ENCODE data around the gene KLHDC1.

Gene KLHDC1

GRCh38 chr14:49677643-49678042 lies 15.3 kb upstream of the KLHDC1 start:
- peak; percentile 30 for TF ChIP-seq CTCF (IDR thresholded peaks at IDR 0.05; ENCODE audit: borderline replicate concordance, insufficient read depth, low read depth, low read length)
- no peak overlapping the region for H3K4me3 ChIP-seq (ENCODE audit: low read depth, low read length)

GRCh38 chr14:49679271-49679670 lies 13.6 kb upstream of the KLHDC1 start:
- no peak overlapping the region for H3K4me3 ChIP-seq (ENCODE audit: low read depth, low read length)
- TF ChIP-seq CTCF (IDR thresholded peaks at IDR 0.05; ENCODE audit: borderline replicate concordance, insufficient read depth, low read depth, low read length), result no peak

- TF ChIP-seq CTCF (IDR thresholded peaks at IDR 0.05; ENCODE audit: borderline replicate concordance, insufficient read depth, low read depth, low read length), result no peak
- no peak overlapping the region for H3K4me3 ChIP-seq (ENCODE audit: low read depth, low read length)
Observed at GRCh38 chr14:49686425-49686824, 6.5 kb upstream of the KLHDC1 start.

- H3K4me3 ChIP-seq (ENCODE audit: low read depth, low read length), result peak within 1 kb of the TSS; percentile 91
- TF ChIP-seq CTCF (IDR thresholded peaks at IDR 0.05; ENCODE audit: borderline replicate concordance, insufficient read depth, low read depth, low read length), result no peak
Observed at GRCh38 chr14:49687942-49688700, 4.8 kb upstream of the KLHDC1 start, which contains the start of gene POLE2. POLE2 (minus strand) TSS chr14:49688214; CDS start chr14:49688203, 11 bp downstream.

- TF ChIP-seq CTCF (IDR thresholded peaks at IDR 0.05; ENCODE audit: borderline replicate concordance, insufficient read depth, low read depth, low read length), result no peak
- no peak overlapping the region for H3K4me3 ChIP-seq (ENCODE audit: low read depth, low read length)
Observed at GRCh38 chr14:49688701-49689030, 4.3 kb upstream of the KLHDC1 start.

GRCh38 chr14:49691031-49691430 lies 1.9 kb upstream of the KLHDC1 start:
- H3K4me3 ChIP-seq (ENCODE audit: low read depth, low read length), result no peak overlapping the region
- no peak for TF ChIP-seq CTCF (IDR thresholded peaks at IDR 0.05; ENCODE audit: borderline replicate concordance, insufficient read depth, low read depth, low read length)

GRCh38 chr14:49692193-49692757 lies 645 bp upstream of the KLHDC1 start:
- no peak overlapping the region for H3K4me3 ChIP-seq (ENCODE audit: low read depth, low read length)
- TF ChIP-seq CTCF (IDR thresholded peaks at IDR 0.05; ENCODE audit: borderline replicate concordance, insufficient read depth, low read depth, low read length), result no peak

GRCh38 chr14:49693735-49694124 lies 810 bp downstream of the KLHDC1 start:
- peak overlapping the region; percentile 58 for H3K4me3 ChIP-seq (ENCODE audit: low read depth, low read length)

Data from GM12875 (cell line).